ENCODE data around the gene UQCC2. TPM values are rescaled to one million over a fixed set of nuclear protein-coding genes. Genes with fewer than 3 reads are reported as not detected.

The UQCC2 gene
- total RNA-seq, 4 donors from 2014 or later: 11.3 to 39.4 (median 21.7) TPM

DNA sequence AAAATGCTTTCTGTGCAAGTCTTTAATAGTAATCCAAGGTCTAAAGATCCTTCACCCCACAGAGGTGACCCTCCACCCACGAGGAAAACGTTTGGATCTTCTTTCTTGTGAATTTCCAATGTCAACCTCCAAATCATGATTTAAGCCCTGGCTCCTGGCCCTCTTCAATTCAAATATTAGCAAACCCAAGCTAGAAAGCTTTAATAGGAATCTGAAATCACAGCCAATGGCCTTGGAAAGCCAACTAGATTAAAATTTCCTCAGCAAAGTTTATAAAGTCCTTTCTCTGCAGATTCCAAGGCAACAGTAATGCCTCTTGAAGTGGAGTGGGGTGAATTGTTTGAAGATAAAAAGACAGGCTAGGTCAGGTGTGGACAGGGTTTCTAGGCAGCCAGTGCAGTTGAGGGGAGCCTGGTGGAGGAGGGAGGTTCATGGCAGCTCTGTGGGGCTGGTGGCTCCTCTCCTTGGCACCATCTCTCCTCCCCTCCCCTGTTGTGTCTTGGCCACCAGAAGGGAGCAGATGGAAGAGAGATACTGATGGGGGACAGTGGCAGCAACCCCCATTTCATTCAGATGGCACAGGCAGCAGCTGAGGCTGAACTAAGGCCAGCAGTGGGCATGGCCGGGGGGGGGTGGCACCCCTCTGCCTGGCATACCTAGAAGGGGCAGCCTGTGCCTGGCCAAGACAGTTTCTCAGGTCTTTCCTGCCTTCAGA, 12.0 kb upstream of the UQCC2 start:
- Histone ChIP-seq H3K36me3 (no peaks in the 10 kb centered on the region), H3K9me3 (no peaks in the 10 kb centered on the region), H3K27me3 (peaks cover 13% of the 10 kb centered on the region), H3K27ac (no peak overlapping the region), H3K4me3 (no peak overlapping the region), H3K4me1 (no peaks in the 10 kb centered on the region)
- TF ChIP-seq, protein P1, sequence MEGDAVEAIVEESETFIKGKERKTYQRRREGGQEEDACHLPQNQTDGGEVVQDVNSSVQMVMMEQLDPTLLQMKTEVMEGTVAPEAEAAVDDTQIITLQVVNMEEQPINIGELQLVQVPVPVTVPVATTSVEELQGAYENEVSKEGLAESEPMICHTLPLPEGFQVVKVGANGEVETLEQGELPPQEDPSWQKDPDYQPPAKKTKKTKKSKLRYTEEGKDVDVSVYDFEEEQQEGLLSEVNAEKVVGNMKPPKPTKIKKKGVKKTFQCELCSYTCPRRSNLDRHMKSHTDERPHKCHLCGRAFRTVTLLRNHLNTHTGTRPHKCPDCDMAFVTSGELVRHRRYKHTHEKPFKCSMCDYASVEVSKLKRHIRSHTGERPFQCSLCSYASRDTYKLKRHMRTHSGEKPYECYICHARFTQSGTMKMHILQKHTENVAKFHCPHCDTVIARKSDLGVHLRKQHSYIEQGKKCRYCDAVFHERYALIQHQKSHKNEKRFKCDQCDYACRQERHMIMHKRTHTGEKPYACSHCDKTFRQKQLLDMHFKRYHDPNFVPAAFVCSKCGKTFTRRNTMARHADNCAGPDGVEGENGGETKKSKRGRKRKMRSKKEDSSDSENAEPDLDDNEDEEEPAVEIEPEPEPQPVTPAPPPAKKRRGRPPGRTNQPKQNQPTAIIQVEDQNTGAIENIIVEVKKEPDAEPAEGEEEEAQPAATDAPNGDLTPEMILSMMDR (IDR thresholded peaks at IDR 0.05): no peak
- TF ChIP-seq POLR2AphosphoS5 (IDR thresholded peaks at IDR 0.05): no peak
- no peak for TF ChIP-seq POLR2A (IDR thresholded peaks at IDR 0.05)
- no peak for TF ChIP-seq EP300 (IDR thresholded peaks at IDR 0.05)
- no peak for DNase-seq (ENCODE audit: low spot score in 2 of 2)
- WGBS: 48% methylated on average over 3 of the region's 3 CpGs

DNA sequence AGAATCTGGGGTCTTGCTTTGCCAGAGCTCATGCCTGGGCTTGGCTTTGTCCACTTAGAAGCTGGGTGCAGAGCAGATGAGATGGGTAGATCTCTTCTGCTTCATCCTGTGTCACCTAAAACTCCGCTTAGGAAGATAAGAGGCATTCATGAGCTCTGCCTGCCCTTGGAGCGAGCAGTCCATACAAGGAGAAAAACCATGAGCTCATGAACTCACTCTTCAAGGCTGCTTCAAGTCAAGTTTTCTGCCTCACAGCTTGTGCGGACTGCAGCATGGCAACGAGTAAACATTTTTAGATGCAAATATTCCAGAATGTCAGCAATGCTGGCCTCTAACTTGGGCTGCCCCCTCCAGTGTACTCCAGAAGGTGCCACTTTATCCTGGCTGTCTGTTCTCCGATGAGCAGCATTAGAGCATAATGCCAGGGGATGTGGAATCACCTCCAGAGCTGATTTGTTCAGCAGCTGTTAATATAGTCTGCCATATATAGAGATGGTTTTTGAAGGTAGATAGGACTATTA, 10.7 kb upstream of the UQCC2 start:
- Histone ChIP-seq H3K9me3 (no peaks in the 10 kb centered on the region), H3K36me3 (no peaks in the 10 kb centered on the region), H3K4me3 (no peak overlapping the region), H3K27me3 (peaks cover 13% of the 10 kb centered on the region), H3K4me1 (peaks cover 2% of the 10 kb centered on the region), H3K27ac (no peak overlapping the region)
- TF ChIP-seq POLR2AphosphoS5 (IDR thresholded peaks at IDR 0.05) (no peak), POLR2A (IDR thresholded peaks at IDR 0.05) (no peak)
- WGBS: 87% methylated on average over 4 of the region's 5 CpGs
- DNase-seq (ENCODE audit: low spot score in 2 of 2): no peak

DNA sequence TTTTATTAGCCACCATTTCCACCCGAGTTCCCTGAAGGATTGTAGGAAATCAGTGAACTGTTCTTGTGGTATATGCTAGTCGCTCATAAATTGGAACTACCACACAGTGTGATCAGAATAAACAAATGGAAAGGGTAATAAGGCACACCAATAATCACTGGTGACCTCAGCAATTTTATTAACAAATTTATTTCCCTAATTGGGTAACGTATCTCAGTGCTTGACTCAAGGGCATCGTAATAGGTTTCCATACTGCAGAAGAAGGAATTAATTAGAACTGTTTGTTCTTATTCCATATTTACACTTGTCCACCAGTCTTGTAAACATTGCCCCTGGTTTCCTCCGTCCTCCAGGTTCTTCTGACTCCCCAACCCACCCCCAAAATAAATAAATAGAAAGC, 10.0 kb upstream of the UQCC2 start:
- no peak for DNase-seq (ENCODE audit: low spot score in 2 of 2)
- H3K4me3 ChIP-seq: no peak overlapping the region
- H3K9me3 ChIP-seq: no peaks in the 10 kb centered on the region
- 66% methylated on average over 5 of the region's 5 CpGs for WGBS
- H3K4me1 ChIP-seq: peaks cover 4% of the 10 kb centered on the region
- H3K27me3 ChIP-seq: peaks cover 9% of the 10 kb centered on the region
- TF ChIP-seq POLR2AphosphoS5 (IDR thresholded peaks at IDR 0.05) (no peak), POLR2A (IDR thresholded peaks at IDR 0.05) (no peak), EP300 (IDR thresholded peaks at IDR 0.05) (no peak)
- no peak overlapping the region for H3K27ac ChIP-seq
- no peaks in the 10 kb centered on the region for H3K36me3 ChIP-seq

DNA sequence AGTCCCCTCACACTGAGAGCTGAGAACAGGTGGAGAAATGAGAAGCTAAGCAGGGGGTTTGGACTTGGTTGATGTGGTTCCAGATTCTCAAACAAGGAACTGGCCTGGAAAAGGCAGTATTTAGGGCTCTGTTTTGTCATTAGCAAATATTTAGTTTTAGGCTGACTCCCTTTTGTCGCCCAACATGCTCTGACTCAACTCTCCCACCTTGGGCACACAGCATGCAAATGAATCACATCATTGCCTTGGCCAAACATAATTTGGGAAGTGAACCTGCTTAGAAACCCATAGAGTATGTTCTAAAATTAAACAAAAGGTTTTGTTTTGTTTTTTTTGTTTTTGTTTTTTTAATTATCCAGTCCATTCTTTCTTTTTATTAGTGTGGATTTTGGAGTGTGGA, 9.5 kb upstream of the UQCC2 start:
- no peak for DNase-seq (ENCODE audit: low spot score in 2 of 2)
- TF ChIP-seq POLR2A (IDR thresholded peaks at IDR 0.05): no peak
- no peaks in the 10 kb centered on the region for H3K9me3 ChIP-seq
- H3K27me3 ChIP-seq: peaks cover 9% of the 10 kb centered on the region
- WGBS: 68% methylated on average over 1 of the region's 1 CpG
- H3K4me1 ChIP-seq: peaks cover 4% of the 10 kb centered on the region
- no peak overlapping the region for H3K4me3 ChIP-seq
- no peak overlapping the region for H3K27ac ChIP-seq
- no peaks in the 10 kb centered on the region for H3K36me3 ChIP-seq

DNA sequence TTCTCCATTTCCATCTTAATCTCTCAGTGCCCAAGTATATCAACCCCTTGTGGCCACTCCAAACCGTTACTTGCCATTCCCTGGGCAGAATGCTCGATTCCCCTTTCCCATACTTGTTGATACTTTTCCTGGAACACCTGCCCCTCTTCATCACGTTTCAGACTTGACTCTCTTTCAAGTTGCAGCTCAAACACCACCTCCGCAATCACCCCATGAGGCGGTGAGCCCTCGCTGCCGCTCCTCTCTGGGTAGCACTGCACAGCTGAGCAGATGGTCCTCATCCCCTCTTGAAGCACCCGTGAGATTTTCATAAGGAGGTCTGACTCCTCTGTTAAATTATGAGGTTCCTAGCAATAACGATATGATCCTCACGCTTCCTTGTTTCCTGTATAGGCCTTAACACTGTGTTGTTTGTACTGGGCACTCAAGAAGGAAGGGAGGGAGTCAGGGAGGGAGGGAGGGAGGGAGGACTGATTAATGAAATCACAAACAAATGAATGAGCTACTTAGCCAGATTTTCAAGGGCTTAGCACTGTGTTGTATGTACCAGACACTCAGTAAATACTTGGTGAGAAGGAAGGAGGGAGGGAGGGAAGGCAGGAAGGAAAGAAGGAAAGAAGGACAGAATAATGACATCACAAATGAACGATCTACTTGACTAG, 8.0 kb upstream of the UQCC2 start:
- DNase-seq (ENCODE audit: low spot score in 2 of 2): no peak
- 82% methylated on average over 11 of the region's 11 CpGs for WGBS
- Histone ChIP-seq H3K4me1 (peaks cover 4% of the 10 kb centered on the region), H3K27ac (no peak overlapping the region), H3K36me3 (no peaks in the 10 kb centered on the region), H3K4me3 (no peak overlapping the region), H3K9me3 (no peaks in the 10 kb centered on the region), H3K27me3 (peaks cover 9% of the 10 kb centered on the region)
- TF ChIP-seq POLR2AphosphoS5 (IDR thresholded peaks at IDR 0.05): no peak
- TF ChIP-seq EP300 (IDR thresholded peaks at IDR 0.05): no peak
- TF ChIP-seq, protein P1 (IDR thresholded peaks at IDR 0.05): no peak
- TF ChIP-seq POLR2A (IDR thresholded peaks at IDR 0.05): no peak

DNA sequence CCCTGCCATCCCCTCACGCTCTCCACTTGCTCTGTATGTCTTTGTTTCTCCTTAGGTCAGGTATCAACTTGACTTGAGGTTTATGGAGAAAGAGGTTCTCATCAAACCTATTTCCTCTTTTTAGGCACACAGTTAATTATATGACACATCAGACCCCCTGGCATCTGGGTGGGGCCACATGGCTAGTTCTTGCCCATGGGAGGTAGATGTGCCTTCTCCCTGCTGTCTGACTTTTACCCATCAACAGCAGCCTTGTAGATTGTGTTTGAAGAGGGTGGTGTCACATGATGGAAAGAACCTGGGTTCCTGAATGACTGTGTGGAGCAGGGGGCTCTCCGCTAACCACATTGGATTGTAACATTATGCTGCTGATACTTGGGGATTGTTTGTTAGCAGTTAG, 7.2 kb upstream of the UQCC2 start:
- Histone ChIP-seq H3K9me3 (no peaks in the 10 kb centered on the region), H3K27me3 (peaks cover 7% of the 10 kb centered on the region), H3K27ac (no peak overlapping the region), H3K4me3 (no peak overlapping the region), H3K4me1 (peaks cover 4% of the 10 kb centered on the region), H3K36me3 (no peaks in the 10 kb centered on the region)
- DNase-seq (ENCODE audit: low spot score in 2 of 2): no peak
- TF ChIP-seq EP300 (IDR thresholded peaks at IDR 0.05) (no peak), POLR2AphosphoS5 (IDR thresholded peaks at IDR 0.05) (no peak), POLR2A (IDR thresholded peaks at IDR 0.05) (no peak)
- TF ChIP-seq, protein P1 (IDR thresholded peaks at IDR 0.05): no peak
- WGBS: 94% methylated on average over 2 of the region's 2 CpGs

Measured in suprapubic skin (tissue), 4 donors.